GM21360 (cell line): Measurements from ENCODE around the gene ANTXR1.

Source experiments
- ATAC-seq: cut with Tn5 transposase; IDR thresholded peaks from one replicate; pipeline ENCODE4 v1.9.1; 2021; ENCODE audit warnings: mild to moderate bottlenecking, moderate library complexity; ENCODE audit not compliant: unreplicated experiment

The ANTXR1 gene

GRCh38 chr2:69131452-69131851 is 118.5 kb downstream of the ANTXR1 start:
- no peak for ATAC-seq

DNA sequence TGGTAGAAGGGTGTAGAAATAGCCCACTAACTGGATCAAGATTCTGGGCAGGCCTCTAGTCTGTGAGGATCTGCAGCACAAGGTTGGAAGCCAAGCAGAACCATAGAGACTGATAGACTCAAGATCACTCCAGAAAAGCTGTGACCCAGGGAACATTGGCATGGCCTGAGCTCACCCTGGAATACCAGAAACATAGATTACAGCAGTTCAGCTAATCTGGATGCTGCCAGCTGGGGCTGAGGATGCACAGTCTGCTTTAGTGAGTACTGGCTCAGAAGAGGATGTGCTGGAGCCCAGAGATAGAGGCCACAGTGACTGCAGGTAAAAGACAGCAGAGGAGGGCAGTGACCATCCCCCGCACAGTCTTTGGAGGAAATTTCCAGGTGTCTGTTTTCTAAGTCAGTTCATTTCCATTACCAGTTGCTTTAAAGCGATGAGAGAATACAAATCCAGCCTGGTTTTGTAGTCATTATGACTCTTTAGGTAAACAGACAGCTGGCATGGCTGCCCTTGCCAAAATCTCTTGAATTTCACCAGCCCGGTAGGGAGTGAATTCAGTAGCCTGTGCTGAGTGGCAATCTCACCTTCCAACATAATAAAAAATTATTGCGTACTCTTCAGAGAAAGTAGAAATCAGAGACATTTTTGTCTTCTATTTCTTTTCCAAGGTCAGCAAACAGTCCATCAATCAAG is 119.2 kb downstream of the ANTXR1 start:
- no peak for ATAC-seq

DNA sequence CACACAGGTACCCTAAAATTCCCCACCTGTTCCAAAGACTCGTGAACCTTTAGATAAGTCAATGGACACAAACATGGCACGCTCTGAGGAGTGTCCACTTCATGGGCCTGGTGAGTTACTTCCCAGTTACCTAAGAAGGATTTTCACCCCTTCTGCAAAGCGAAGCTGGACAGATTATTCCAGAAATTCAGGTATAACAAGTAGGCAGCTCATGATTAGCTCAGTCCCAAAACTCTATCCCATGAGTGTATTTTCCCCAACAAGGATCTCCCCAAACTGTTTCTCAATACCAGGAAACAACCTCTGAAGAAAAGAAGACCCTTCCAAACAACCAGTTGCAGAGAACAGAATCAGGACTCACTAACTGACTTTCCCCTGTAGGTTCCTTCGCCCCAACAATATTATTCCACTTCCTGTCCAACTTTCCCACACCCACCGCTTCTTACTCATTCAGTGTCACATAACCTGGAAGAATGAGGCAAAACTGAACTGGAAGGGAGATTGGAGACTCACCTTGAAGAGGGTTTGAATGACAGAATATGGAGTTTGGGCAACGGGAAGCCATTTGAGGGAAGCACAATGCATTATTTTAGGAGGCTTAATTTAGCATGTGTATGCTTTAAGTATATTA is 120.1 kb downstream of the ANTXR1 start:
- no peak for ATAC-seq

GRCh38 chr2:69133898-69134297 is 120.9 kb downstream of the ANTXR1 start:
- no peak for ATAC-seq

GRCh38 chr2:69134306-69134945 is 121.4 kb downstream of the ANTXR1 start:
- no peak for ATAC-seq

- no peak for ATAC-seq
Measured at GRCh38 chr2:69138247-69138772, 125.3 kb downstream of the ANTXR1 start.

DNA sequence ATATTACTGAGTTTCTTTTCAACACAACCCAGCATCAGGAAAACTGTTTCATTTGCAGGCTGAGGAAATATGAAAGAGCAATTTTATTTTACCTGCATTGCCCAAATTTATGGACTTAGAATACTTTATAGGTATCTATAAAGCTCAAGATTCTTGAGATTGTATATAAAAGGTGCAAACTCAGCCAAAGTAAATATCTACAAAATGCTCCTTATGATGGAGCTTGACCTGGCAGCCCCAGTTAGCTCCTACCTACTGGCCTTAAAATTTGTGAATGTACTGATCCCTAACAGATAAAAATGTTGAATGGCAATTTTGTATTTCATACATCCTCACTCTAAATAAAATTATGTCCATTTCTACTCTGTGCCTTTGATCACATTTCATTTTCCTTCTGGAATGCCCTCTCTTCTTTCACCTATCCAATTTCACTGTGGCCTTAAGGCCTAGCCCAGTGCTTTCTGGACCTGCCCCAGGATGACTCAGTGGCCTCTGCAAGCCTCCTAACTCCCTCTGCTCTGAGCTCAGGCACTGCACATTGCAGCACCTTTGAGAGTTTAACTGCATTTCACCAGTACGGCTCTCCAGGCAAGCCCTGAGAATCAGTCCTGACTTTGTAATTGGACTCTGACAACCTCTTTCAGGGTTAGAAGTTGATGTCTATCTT is 125.9 kb downstream of the ANTXR1 start:
- no peak for ATAC-seq

DNA sequence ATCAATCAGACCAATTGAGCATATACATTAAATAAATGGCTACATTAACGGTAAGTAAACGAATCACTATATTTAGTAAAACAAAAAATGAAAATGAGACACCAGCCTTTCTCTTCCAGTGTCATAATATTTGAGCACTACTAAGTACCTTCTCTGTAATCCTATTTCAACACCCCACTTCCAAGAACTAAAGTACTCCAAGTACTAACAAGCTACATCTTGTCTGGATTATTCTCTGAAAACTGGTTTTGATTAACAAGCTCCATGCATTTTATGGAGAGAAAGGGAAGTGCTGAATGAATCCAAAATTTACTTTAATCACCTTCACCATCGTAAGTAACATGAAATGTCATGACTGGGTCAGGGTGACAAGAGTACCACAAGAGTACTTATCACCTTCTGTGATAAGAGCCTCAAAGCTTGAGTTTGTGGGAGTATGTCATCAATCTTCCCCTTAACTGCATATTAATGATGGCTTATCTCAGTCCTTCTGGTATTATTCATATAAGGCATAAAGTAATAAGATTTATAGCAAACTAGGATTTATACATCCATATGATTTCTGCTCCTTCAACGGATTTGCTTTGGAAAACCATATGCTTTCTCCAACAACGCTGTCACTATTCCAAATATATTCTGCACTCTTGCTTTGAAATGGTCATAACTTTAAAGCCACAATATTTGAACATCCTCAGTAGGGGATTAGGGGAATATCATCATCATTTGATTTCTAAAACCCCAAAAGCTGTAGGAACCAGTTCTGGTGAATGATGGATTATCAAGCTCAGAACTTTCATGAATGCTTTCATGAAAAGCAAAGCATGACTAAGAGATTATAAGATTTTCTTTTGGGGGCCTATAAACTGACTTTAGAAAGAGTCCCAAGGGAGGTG is 127.0 kb downstream of the ANTXR1 start:
- no peak for ATAC-seq

GRCh38 chr2:69141061-69141460 is 128.1 kb downstream of the ANTXR1 start:
- ATAC-seq: no peak

- no peak for ATAC-seq
Measured at GRCh38 chr2:69143748-69144360, 130.9 kb downstream of the ANTXR1 start.

DNA sequence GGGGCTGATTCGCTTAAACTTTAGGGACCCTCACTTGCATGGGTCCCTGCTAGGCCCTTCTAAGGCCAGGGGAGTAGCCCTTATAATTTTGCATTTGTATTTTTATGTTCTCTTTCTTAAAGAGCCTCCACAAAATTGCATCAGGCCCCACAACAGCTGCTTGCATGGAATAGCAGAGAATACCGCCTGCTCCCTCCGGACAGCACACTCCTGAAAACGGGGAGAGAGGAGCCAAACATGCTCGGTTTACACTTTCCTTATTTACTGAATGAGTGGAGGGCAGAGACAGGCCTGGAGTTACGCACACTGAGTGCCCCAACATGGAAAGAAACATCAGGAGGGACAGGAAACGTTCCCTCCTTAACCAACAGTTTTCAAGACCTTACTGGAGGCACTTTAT is 132.2 kb downstream of the ANTXR1 start:
- no peak for ATAC-seq

GRCh38 chr2:69147841-69148533 is 135.0 kb downstream of the ANTXR1 start:
- ATAC-seq: no peak

- no peak for ATAC-seq
Measured at GRCh38 chr2:69149631-69150215, 136.7 kb downstream of the ANTXR1 start.

- no peak for ATAC-seq
Measured at GRCh38 chr2:69151931-69152330, 139.0 kb downstream of the ANTXR1 start.

DNA sequence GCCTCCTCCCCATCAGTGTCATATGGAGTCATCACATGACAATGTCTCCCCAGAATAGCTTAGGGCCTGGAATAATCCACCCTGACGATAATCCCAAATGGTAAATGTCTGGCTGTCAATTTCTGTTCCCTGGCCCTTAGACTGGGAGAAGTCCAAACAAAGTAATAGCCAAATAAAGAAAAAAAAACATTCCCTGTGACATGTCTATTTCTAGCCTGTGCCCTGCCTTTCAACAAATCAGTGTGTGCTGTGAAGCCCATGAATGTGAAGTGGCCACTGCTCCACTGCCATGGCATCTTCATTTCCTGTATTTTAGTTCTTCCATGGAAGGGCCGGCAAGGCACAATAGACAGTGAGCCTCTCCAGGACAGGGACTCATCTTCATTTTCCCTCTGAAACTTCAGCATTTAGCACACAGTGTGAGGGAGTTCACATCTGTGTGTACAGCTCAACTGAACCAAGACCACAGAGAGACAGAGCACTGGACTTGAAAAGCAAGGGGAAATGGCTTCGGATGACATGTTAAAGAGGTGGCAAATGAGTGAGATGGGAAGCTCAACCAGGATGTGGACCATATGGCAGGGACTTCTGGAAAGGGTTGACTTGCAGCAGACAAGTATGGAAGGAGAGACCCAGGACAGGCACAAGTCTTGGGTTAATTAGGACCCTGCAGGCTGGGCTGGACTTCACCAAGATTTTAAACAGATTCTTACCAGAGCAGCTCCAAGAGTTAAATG is 140.0 kb downstream of the ANTXR1 start:
- no peak for ATAC-seq

GRCh38 chr2:69154106-69154505 is 141.1 kb downstream of the ANTXR1 start:
- ATAC-seq: no peak

GRCh38 chr2:69156624-69157023 is 143.6 kb downstream of the ANTXR1 start:
- no peak for ATAC-seq

DNA sequence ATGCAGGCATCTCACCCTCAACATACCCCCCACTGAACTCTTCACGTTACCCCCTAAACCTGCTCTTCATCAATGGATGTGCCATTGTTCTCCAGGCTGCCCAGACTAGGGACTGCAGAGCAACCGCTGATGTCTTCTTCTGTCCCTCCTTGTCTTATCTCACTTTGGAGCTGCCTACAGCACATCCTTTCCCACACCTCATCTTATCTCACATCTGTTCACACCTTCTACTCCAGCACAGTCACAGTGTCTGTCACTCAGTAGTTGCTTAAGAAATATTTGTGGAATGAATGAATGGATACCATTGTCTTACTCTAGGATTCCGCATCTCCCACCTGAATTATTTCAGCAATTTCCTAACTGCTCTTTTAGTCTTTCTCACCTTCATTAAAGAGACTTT is 144.5 kb downstream of the ANTXR1 start:
- no peak for ATAC-seq
